ENCODE data around the gene DGKI.

DGKI gene

DNA sequence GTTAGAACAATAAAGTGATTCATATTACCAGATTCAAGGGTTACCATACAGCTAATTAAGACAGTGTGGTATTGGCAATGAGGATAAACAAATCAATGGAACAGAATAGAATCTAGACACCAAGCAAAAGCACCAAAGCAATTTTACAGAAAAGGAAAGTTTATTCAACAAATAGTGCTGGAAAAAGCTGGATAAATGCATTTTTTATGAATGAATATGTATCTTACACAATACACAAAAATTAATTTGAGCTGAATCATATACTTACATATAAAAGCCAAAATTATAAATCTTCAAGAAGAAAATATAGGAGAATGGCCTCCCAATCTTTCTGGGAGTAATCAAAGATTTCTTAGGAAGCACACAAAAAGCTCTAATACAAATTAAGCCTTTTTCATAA, 282.8 kb downstream of the DGKI start:
- no peaks in the 10 kb centered on the region for H3K27me3 ChIP-seq (replicated peaks in 2 of 5; ENCODE audit: control insufficient read depth in 4 of 5, insufficient read depth in 5 of 5, low read length in 4 of 5)
- ChIA-PET POLR2A (no interaction called here), CTCF (no interaction called here)
- no peaks in the 10 kb centered on the region for H3K36me3 ChIP-seq (ENCODE audit: control insufficient read depth in 4 of 4, insufficient read depth in 4 of 4, low read length in 3 of 4)
- H3K4me3 ChIP-seq (ENCODE audit: control insufficient read depth in 1 of 7, extremely low read depth in 1 of 7, insufficient read depth in 4 of 7, low read depth in 2 of 7, low read length in 6 of 7) = no peak overlapping the region
- H3K4me1 ChIP-seq (ENCODE audit: control extremely low read depth in 1 of 4, control insufficient read depth in 4 of 4, insufficient read depth in 4 of 4, low read length in 3 of 4) = no peaks in the 10 kb centered on the region
- no peak for DNase-seq
- H3K27ac ChIP-seq (ENCODE audit: insufficient read depth in 1 of 2, low read depth in 1 of 2, low read length in 2 of 2, poor library complexity in 1 of 2, severe bottlenecking in 2 of 2) = no peak overlapping the region
- no peaks in the 10 kb centered on the region for H3K9me3 ChIP-seq (ENCODE audit: control extremely low read depth in 1 of 5, control insufficient read depth in 4 of 5, insufficient read depth in 2 of 5, low read depth in 1 of 5, low read length in 4 of 5)

DNA sequence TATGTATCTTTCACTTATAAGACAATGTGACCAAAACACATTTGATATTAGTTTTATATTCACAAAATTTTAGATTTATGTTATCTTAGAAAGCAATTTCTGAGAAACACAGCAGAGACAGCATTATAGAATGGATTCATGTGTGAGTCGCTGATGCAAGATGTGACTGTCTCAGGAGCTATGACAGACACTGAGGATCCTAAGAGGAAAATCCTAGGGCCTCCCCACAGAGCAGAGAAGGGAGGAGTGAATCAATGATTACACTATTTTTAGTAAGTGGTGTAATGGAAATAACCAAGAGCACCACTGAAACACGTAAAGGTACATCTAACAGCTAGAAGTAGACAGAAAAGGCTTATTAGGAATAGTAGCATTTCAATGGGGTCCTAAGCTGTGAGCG, 299.3 kb downstream of the DGKI start:
- Histone ChIP-seq H3K27me3 (replicated peaks in 2 of 5; ENCODE audit: control insufficient read depth in 4 of 5, insufficient read depth in 5 of 5, low read length in 4 of 5) (no peaks in the 10 kb centered on the region), H3K9me3 (ENCODE audit: control extremely low read depth in 1 of 5, control insufficient read depth in 4 of 5, insufficient read depth in 2 of 5, low read depth in 1 of 5, low read length in 4 of 5) (no peaks in the 10 kb centered on the region), H3K36me3 (ENCODE audit: control insufficient read depth in 4 of 4, insufficient read depth in 4 of 4, low read length in 3 of 4) (no peaks in the 10 kb centered on the region), H3K4me1 (ENCODE audit: control extremely low read depth in 1 of 4, control insufficient read depth in 4 of 4, insufficient read depth in 4 of 4, low read length in 3 of 4) (peaks cover 0 to 17% (median 0%) of the 10 kb centered on the region in 4 experiments), H3K4me3 (ENCODE audit: control insufficient read depth in 1 of 7, extremely low read depth in 1 of 7, insufficient read depth in 4 of 7, low read depth in 2 of 7, low read length in 6 of 7) (no peak overlapping the region), H3K27ac (ENCODE audit: insufficient read depth in 1 of 2, low read depth in 1 of 2, low read length in 2 of 2, poor library complexity in 1 of 2, severe bottlenecking in 2 of 2) (no peak overlapping the region)
- no peak for DNase-seq
- ChIA-PET CTCF (interaction anchor here (1.2 kb wide), 1 partner anchor 10 kb away, joined by 4 read pairs; no protein-coding TSS in a partner anchor), POLR2A (no interaction called here)
- 100% methylated on average over 3 of the region's 3 CpGs for WGBS (ENCODE audit: insufficient coverage)

DNA sequence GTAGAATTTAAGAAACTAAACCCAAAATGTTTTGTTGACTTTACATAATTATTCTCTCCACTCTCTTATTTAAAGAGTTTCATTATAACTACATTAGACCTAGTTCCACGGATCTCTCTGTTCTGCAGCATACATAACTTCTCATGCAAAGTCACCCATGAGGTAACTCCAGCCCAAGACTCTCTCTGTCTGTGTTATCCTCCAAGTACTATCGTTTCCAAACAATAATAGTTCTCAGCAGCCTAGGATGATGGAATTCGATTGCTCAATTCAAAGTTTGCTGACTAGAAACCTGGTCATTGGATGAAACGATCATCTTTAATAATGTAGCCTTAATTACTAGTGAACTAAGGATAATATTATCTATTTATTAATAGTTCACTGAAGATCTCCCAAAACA, 300.1 kb downstream of the DGKI start:
- Histone ChIP-seq H3K9me3 (ENCODE audit: control extremely low read depth in 1 of 5, control insufficient read depth in 4 of 5, insufficient read depth in 2 of 5, low read depth in 1 of 5, low read length in 4 of 5) (no peaks in the 10 kb centered on the region), H3K4me1 (ENCODE audit: control extremely low read depth in 1 of 4, control insufficient read depth in 4 of 4, insufficient read depth in 4 of 4, low read length in 3 of 4) (peaks cover 0 to 17% (median 0%) of the 10 kb centered on the region in 4 experiments), H3K36me3 (ENCODE audit: control insufficient read depth in 4 of 4, insufficient read depth in 4 of 4, low read length in 3 of 4) (no peaks in the 10 kb centered on the region), H3K27ac (ENCODE audit: insufficient read depth in 1 of 2, low read depth in 1 of 2, low read length in 2 of 2, poor library complexity in 1 of 2, severe bottlenecking in 2 of 2) (no peak overlapping the region), H3K27me3 (replicated peaks in 2 of 5; ENCODE audit: control insufficient read depth in 4 of 5, insufficient read depth in 5 of 5, low read length in 4 of 5) (no peaks in the 10 kb centered on the region), H3K4me3 (ENCODE audit: control insufficient read depth in 1 of 7, extremely low read depth in 1 of 7, insufficient read depth in 4 of 7, low read depth in 2 of 7, low read length in 6 of 7) (no peak overlapping the region)
- POLR2A ChIA-PET = no interaction called here
- DNase-seq = no peak
- WGBS (ENCODE audit: insufficient coverage) = 92% methylated on average over 2 of the region's 4 CpGs
- CTCF ChIA-PET = no interaction called here

DNA sequence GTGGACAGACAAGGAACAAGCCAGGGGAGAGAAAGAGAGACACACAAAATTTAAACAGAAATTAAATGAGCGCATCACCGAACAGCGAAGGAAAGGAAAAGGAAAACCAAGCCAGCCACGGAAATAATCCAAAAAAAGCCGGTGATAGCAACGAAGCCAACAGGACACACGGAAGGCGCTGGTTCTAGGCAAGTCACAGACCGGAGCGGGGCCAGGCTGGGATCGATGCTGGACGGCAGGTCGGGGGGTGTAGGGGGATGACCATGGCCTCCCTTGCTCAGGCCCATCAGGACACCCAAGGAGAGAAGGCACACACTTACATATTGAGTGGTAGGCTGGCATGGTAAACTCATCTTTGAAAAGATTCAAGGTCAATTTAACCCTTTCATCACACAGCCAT, 300.8 kb downstream of the DGKI start:
- POLR2A ChIA-PET = no interaction called here
- WGBS (ENCODE audit: insufficient coverage) = 85% methylated on average over 4 of the region's 13 CpGs
- H3K9me3 ChIP-seq (ENCODE audit: control extremely low read depth in 1 of 5, control insufficient read depth in 4 of 5, insufficient read depth in 2 of 5, low read depth in 1 of 5, low read length in 4 of 5) = no peaks in the 10 kb centered on the region

DNA sequence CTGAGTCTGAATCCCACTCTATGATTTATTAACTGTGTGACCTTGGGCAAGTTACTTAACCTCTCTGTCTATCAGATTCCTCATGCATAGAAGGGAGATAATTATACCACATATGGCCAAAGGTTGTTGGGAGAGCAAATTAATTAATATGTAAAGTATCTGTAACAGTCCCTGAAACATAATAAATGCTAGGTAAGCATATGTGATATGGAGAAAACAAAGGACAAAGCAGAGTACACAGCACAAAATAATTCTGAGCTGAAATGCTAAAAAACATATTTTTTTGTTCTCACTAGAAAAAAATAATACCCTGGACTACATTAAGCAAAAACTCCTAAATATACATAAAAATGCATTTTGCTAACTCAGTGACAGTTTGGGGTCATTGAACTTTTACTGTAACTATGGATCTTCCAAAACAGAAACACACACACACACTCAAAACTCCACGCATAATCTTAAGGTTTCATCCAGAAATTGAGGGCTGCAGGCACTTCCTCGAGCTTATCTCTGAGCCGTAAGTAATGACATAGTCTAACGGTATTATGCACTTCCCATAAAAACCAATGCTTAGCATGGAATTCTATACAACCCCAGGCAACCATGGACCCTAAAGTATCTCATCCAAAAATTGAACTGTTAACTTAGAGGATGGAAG, 301.6 kb downstream of the DGKI start:
- H3K4me3 ChIP-seq (ENCODE audit: control insufficient read depth in 1 of 7, extremely low read depth in 1 of 7, insufficient read depth in 4 of 7, low read depth in 2 of 7, low read length in 6 of 7) = no peak overlapping the region
- H3K27ac ChIP-seq (ENCODE audit: insufficient read depth in 1 of 2, low read depth in 1 of 2, low read length in 2 of 2, poor library complexity in 1 of 2, severe bottlenecking in 2 of 2) = no peak overlapping the region
- POLR2A ChIA-PET = no interaction called here
- H3K4me1 ChIP-seq (ENCODE audit: control extremely low read depth in 1 of 4, control insufficient read depth in 4 of 4, insufficient read depth in 4 of 4, low read length in 3 of 4) = peaks cover 0 to 17% (median 0%) of the 10 kb centered on the region in 4 experiments
- H3K36me3 ChIP-seq (ENCODE audit: control insufficient read depth in 4 of 4, insufficient read depth in 4 of 4, low read length in 3 of 4) = no peaks in the 10 kb centered on the region
- CTCF ChIA-PET = no interaction called here
- no peaks in the 10 kb centered on the region for H3K27me3 ChIP-seq (replicated peaks in 2 of 5; ENCODE audit: control insufficient read depth in 4 of 5, insufficient read depth in 5 of 5, low read length in 4 of 5)
- 15% methylated on average over 3 of the region's 4 CpGs for WGBS (ENCODE audit: insufficient coverage)
- no peaks in the 10 kb centered on the region for H3K9me3 ChIP-seq (ENCODE audit: control extremely low read depth in 1 of 5, control insufficient read depth in 4 of 5, insufficient read depth in 2 of 5, low read depth in 1 of 5, low read length in 4 of 5)
- peak; percentile 56 to 93 (median 82) for DNase-seq

More for the DNA sequence above, 300.8 kb downstream of the DGKI start:
- Histone ChIP-seq H3K4me1 (ENCODE audit: control extremely low read depth in 1 of 4, control insufficient read depth in 4 of 4, insufficient read depth in 4 of 4, low read length in 3 of 4) (peaks cover 0 to 17% (median 0%) of the 10 kb centered on the region in 4 experiments), H3K27ac (ENCODE audit: insufficient read depth in 1 of 2, low read depth in 1 of 2, low read length in 2 of 2, poor library complexity in 1 of 2, severe bottlenecking in 2 of 2) (no peak overlapping the region), H3K36me3 (ENCODE audit: control insufficient read depth in 4 of 4, insufficient read depth in 4 of 4, low read length in 3 of 4) (no peaks in the 10 kb centered on the region), H3K4me3 (ENCODE audit: control insufficient read depth in 1 of 7, extremely low read depth in 1 of 7, insufficient read depth in 4 of 7, low read depth in 2 of 7, low read length in 6 of 7) (no peak overlapping the region), H3K27me3 (replicated peaks in 2 of 5; ENCODE audit: control insufficient read depth in 4 of 5, insufficient read depth in 5 of 5, low read length in 4 of 5) (no peaks in the 10 kb centered on the region)
- DNase-seq = no peak
- CTCF ChIA-PET = no interaction called here

DNA sequence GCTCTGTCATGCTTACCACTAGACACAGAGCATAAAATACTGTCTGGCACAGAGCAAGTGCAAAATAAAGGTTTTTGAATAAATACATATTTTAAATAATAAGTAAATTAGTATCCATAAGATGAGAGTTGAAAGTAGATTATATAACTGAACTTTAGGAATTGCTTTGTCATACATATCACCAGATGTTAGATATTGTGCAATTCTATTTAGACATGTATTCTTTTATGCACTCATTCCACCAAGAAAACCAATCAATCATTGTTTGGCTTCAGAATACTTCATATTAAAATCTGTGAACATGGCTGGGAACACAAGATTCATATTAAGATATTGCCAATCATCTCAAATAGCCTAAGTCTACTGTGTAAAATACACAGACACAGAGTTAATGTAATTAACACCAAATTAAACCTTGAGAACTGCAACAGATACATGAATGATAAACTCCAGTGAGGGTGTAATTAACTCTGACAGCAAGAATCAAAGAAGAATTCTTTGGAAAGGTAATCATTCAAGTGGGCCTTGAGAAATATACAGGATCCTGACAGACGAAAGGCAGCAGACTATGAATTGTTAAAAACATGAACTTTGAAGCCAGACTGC, 302.2 kb downstream of the DGKI start:
- ChIA-PET POLR2A (no interaction called here), CTCF (no interaction called here)
- Histone ChIP-seq H3K27ac (ENCODE audit: insufficient read depth in 1 of 2, low read depth in 1 of 2, low read length in 2 of 2, poor library complexity in 1 of 2, severe bottlenecking in 2 of 2) (no peak overlapping the region), H3K36me3 (ENCODE audit: control insufficient read depth in 4 of 4, insufficient read depth in 4 of 4, low read length in 3 of 4) (no peaks in the 10 kb centered on the region), H3K4me1 (ENCODE audit: control extremely low read depth in 1 of 4, control insufficient read depth in 4 of 4, insufficient read depth in 4 of 4, low read length in 3 of 4) (peaks cover 0 to 17% (median 0%) of the 10 kb centered on the region in 4 experiments), H3K9me3 (ENCODE audit: control extremely low read depth in 1 of 5, control insufficient read depth in 4 of 5, insufficient read depth in 2 of 5, low read depth in 1 of 5, low read length in 4 of 5) (no peaks in the 10 kb centered on the region), H3K4me3 (ENCODE audit: control insufficient read depth in 1 of 7, extremely low read depth in 1 of 7, insufficient read depth in 4 of 7, low read depth in 2 of 7, low read length in 6 of 7) (no peak overlapping the region), H3K27me3 (replicated peaks in 2 of 5; ENCODE audit: control insufficient read depth in 4 of 5, insufficient read depth in 5 of 5, low read length in 4 of 5) (no peaks in the 10 kb centered on the region)
- 100% methylated on average over 1 of the region's 1 CpG for WGBS (ENCODE audit: insufficient coverage)
- DNase-seq = peak; percentile 1 to 76 (median 54)

DNA sequence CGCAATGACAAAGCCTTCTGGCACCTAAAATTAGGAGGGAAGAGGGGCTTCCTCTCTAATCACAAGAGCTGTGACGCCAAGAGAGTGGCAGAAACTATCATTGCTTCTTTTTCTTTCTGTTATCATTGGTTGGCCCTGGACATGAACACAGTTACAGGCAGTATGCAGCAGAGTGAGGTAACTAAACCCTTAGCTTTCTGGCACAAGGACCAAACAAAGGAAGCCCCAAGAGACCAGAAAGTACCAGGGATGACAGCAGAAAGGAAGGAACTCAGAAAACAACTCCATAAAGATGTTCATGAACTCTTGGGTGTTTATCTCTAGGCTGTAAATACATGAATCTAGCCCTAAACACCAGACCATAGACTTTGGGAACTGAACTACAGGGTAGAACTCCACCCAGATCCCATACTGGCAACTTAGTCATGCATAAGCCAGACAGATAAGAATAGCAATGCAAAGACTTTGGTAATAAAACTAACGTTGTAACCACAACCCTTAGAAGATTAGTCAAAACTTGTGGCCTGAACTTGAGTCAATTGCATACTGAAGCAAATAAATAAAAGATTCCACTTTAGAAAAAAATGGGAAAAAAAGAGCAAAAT, 307.6 kb downstream of the DGKI start:
- no peak overlapping the region for H3K27ac ChIP-seq (ENCODE audit: insufficient read depth in 1 of 2, low read depth in 1 of 2, low read length in 2 of 2, poor library complexity in 1 of 2, severe bottlenecking in 2 of 2)
- no peak overlapping the region for H3K4me3 ChIP-seq (ENCODE audit: control insufficient read depth in 1 of 7, extremely low read depth in 1 of 7, insufficient read depth in 4 of 7, low read depth in 2 of 7, low read length in 6 of 7)
- H3K9me3 ChIP-seq (ENCODE audit: control extremely low read depth in 1 of 5, control insufficient read depth in 4 of 5, insufficient read depth in 2 of 5, low read depth in 1 of 5, low read length in 4 of 5) = no peaks in the 10 kb centered on the region
- no peaks in the 10 kb centered on the region for H3K36me3 ChIP-seq (ENCODE audit: control insufficient read depth in 4 of 4, insufficient read depth in 4 of 4, low read length in 3 of 4)
- H3K27me3 ChIP-seq (replicated peaks in 2 of 5; ENCODE audit: control insufficient read depth in 4 of 5, insufficient read depth in 5 of 5, low read length in 4 of 5) = peaks cover 0 to 2% (median 0%) of the 10 kb centered on the region in 5 experiments
- peaks cover 0 to under 1% (median 0%) of the 10 kb centered on the region in 4 experiments for H3K4me1 ChIP-seq (ENCODE audit: control extremely low read depth in 1 of 4, control insufficient read depth in 4 of 4, insufficient read depth in 4 of 4, low read length in 3 of 4)
- ChIA-PET CTCF (no interaction called here), POLR2A (no interaction called here)
- DNase-seq = peak in 2 of 3 donors; percentile 36 to 58
- WGBS (ENCODE audit: insufficient coverage) = 89% methylated on average over 2 of the region's 3 CpGs

Measured in common myeloid progenitor, CD34-positive (primary cell).